ENCODE data around the gene NPAS3. TPM values are rescaled to one million over a fixed set of nuclear protein-coding genes. Genes with fewer than 3 reads are reported as not detected.

The NPAS3 gene
- total RNA-seq, 1 experiment from 2014 or later = not detected

DNA sequence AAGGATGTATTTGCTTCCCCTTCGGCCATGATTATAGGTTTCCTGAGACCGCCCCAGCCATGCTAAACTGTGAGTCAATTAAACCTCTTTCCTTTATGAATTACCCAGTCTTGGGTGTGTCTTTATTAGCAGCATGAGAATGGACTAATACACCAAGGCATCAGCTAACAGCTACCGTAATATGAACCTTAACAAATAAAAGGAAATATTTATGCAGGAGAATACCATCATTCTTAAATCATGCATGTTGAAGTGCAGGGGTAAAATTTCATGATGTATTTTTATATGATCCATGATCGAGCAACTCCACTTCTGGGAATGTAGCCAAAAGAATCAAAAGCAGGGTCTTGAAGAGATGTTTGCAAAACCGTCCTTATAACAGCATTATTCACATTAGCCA lies 379.0 kb downstream of the NPAS3 start:
- no peaks in the 10 kb centered on the region for H3K4me1 ChIP-seq (ENCODE audit: control insufficient read depth in 1 of 2, insufficient read depth in 2 of 2, low read length in 2 of 2)
- no peaks in the 10 kb centered on the region for H3K36me3 ChIP-seq (ENCODE audit: control insufficient read depth in 1 of 2, insufficient read depth in 2 of 2, low read length in 2 of 2)
- no peak overlapping the region for H3K4me2 ChIP-seq (ENCODE audit: low read length)
- H2AFZ ChIP-seq (ENCODE audit: low read depth, low read length, poor library complexity, severe bottlenecking) = no peak overlapping the region
- H3K9me2 ChIP-seq (ENCODE audit: insufficient read depth) = no peaks in the 10 kb centered on the region
- no peaks in the 10 kb centered on the region for H4K20me1 ChIP-seq (ENCODE audit: insufficient read depth)
- RAD21 ChIA-PET (ENCODE audit: low non-redundant PET in 1 of 2, low total read pairs in 2 of 2, uncharacterized antibody in 2 of 2, unreplicated experiment in 2 of 2) = no interaction called here
- H3K27ac ChIP-seq (ENCODE audit: low read depth, low read length) = no peak overlapping the region
- TF ChIP-seq, protein P1, sequence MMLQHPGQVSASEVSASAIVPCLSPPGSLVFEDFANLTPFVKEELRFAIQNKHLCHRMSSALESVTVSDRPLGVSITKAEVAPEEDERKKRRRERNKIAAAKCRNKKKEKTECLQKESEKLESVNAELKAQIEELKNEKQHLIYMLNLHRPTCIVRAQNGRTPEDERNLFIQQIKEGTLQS (IDR thresholded peaks at IDR 0.05) = no peak
- TF ChIP-seq POLR2A (IDR thresholded peaks at IDR 0.05; ENCODE audit: borderline replicate concordance, extremely low read depth, insufficient read depth, insufficient read length) (no peak), ZFX (IDR thresholded peaks at IDR 0.05) (no peak), SIN3A (IDR thresholded peaks at IDR 0.05; ENCODE audit: low read depth) (no peak), POLR2AphosphoS5 (IDR thresholded peaks at IDR 0.05; ENCODE audit: low read depth, low read length) (no peak), SRF (IDR thresholded peaks at IDR 0.05; ENCODE audit: low read depth) (no peak), YY1 (IDR thresholded peaks at IDR 0.05; ENCODE audit: extremely low read depth, insufficient replicate concordance, low read depth, low read length) (no peak), EZH2phosphoT487 (IDR thresholded peaks at IDR 0.05; ENCODE audit: borderline replicate concordance) (no peak)
- TF ChIP-seq, protein P2, sequence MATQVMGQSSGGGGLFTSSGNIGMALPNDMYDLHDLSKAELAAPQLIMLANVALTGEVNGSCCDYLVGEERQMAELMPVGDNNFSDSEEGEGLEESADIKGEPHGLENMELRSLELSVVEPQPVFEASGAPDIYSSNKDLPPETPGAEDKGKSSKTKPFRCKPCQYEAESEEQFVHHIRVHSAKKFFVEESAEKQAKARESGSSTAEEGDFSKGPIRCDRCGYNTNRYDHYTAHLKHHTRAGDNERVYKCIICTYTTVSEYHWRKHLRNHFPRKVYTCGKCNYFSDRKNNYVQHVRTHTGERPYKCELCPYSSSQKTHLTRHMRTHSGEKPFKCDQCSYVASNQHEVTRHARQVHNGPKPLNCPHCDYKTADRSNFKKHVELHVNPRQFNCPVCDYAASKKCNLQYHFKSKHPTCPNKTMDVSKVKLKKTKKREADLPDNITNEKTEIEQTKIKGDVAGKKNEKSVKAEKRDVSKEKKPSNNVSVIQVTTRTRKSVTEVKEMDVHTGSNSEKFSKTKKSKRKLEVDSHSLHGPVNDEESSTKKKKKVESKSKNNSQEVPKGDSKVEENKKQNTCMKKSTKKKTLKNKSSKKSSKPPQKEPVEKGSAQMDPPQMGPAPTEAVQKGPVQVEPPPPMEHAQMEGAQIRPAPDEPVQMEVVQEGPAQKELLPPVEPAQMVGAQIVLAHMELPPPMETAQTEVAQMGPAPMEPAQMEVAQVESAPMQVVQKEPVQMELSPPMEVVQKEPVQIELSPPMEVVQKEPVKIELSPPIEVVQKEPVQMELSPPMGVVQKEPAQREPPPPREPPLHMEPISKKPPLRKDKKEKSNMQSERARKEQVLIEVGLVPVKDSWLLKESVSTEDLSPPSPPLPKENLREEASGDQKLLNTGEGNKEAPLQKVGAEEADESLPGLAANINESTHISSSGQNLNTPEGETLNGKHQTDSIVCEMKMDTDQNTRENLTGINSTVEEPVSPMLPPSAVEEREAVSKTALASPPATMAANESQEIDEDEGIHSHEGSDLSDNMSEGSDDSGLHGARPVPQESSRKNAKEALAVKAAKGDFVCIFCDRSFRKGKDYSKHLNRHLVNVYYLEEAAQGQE (IDR thresholded peaks at IDR 0.05; ENCODE audit: low read depth) = no peak
- TF ChIP-seq, protein P3, sequence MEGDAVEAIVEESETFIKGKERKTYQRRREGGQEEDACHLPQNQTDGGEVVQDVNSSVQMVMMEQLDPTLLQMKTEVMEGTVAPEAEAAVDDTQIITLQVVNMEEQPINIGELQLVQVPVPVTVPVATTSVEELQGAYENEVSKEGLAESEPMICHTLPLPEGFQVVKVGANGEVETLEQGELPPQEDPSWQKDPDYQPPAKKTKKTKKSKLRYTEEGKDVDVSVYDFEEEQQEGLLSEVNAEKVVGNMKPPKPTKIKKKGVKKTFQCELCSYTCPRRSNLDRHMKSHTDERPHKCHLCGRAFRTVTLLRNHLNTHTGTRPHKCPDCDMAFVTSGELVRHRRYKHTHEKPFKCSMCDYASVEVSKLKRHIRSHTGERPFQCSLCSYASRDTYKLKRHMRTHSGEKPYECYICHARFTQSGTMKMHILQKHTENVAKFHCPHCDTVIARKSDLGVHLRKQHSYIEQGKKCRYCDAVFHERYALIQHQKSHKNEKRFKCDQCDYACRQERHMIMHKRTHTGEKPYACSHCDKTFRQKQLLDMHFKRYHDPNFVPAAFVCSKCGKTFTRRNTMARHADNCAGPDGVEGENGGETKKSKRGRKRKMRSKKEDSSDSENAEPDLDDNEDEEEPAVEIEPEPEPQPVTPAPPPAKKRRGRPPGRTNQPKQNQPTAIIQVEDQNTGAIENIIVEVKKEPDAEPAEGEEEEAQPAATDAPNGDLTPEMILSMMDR (IDR thresholded peaks at IDR 0.05 in 2 of 3, conservative IDR thresholded peaks at IDR 0.05 in 1 of 3; ENCODE audit: borderline replicate concordance in 1 of 3, insufficient read depth in 1 of 3, low read depth in 2 of 3, low read length in 2 of 3) = no peak
- H3K27me3 ChIP-seq (ENCODE audit: insufficient read depth, low read length) = no peaks in the 10 kb centered on the region
- DNase-seq (ENCODE audit: low read depth, low spot score) = no peak
- no peak for ATAC-seq
- intact Hi-C loops (cut with micrococcal nuclease) = no loop called here
- BruUV-seq (replicated peaks) = no TSS peak
- no peak overlapping the region for H3K4me3 ChIP-seq (replicated peaks in 1 of 2; ENCODE audit: low read depth in 1 of 2, low read length in 2 of 2)
- H3K9me3 ChIP-seq (ENCODE audit: control insufficient read depth in 1 of 2, insufficient read depth in 1 of 2, low read depth in 1 of 2, low read length in 2 of 2) = no peaks in the 10 kb centered on the region
- H3K9ac ChIP-seq (ENCODE audit: low read length) = no peak overlapping the region
- CTCF ChIA-PET = no interaction called here
- no peaks in the 10 kb centered on the region for H3K79me2 ChIP-seq (ENCODE audit: insufficient read depth, low read length)
- POLR2A ChIA-PET = no interaction called here
